NCI-H2196 (cell line): ENCODE results near the gene ALDH8A1.

Source experiments
- DNase-seq: peaks from one replicate; lab custom pipeline; 2025; ENCODE audit not compliant: unreplicated experiment; lab: John Stamatoyannopoulos, UW

ALDH8A1 gene

GRCh38 chr6:134949927-134950326, at the start of gene ALDH8A1:
Gene ALDH8A1 (minus strand): TSS chr6:134950101. CDS start chr6:134950053, 48 bp downstream.
- DNase-seq, result no peak

GRCh38 chr6:134999107-134999506, 49.2 kb upstream of the ALDH8A1 start:
- DNase-seq, result no peak

GRCh38 chr6:134997133-134997995, 47.5 kb upstream of the ALDH8A1 start:
- DNase-seq, result no peak

- peak; percentile 2 for DNase-seq
Observed at GRCh38 chr6:134995536-134995935, 45.6 kb upstream of the ALDH8A1 start.

GRCh38 chr6:134994431-134994830, 44.5 kb upstream of the ALDH8A1 start:
- no peak for DNase-seq

- DNase-seq, result no peak
Observed at GRCh38 chr6:134992155-134992554, 42.3 kb upstream of the ALDH8A1 start.

- no peak for DNase-seq
Observed at GRCh38 chr6:134990262-134990661, 40.4 kb upstream of the ALDH8A1 start.

- no peak for DNase-seq
Observed at GRCh38 chr6:134984821-134985220, 34.9 kb upstream of the ALDH8A1 start.

- no peak for DNase-seq
Observed at GRCh38 chr6:134983823-134984222, 33.9 kb upstream of the ALDH8A1 start.

GRCh38 chr6:134982161-134982560, 32.3 kb upstream of the ALDH8A1 start:
- no peak for DNase-seq

GRCh38 chr6:134980846-134981245, 30.9 kb upstream of the ALDH8A1 start:
- no peak for DNase-seq

- no peak for DNase-seq
Observed at GRCh38 chr6:134979142-134979541, 29.2 kb upstream of the ALDH8A1 start.

GRCh38 chr6:134974370-134974769, 24.5 kb upstream of the ALDH8A1 start:
- DNase-seq, result no peak

GRCh38 chr6:134967711-134968110, 17.8 kb upstream of the ALDH8A1 start:
- DNase-seq, result no peak

- no peak for DNase-seq
Observed at GRCh38 chr6:134964451-134965203, 14.7 kb upstream of the ALDH8A1 start.

- no peak for DNase-seq
Observed at GRCh38 chr6:134962421-134962820, 12.5 kb upstream of the ALDH8A1 start.

- DNase-seq, result no peak
Observed at GRCh38 chr6:134961366-134961765, 11.5 kb upstream of the ALDH8A1 start.

GRCh38 chr6:134959603-134960002, 9.7 kb upstream of the ALDH8A1 start:
- DNase-seq, result no peak

- no peak for DNase-seq
Observed at GRCh38 chr6:134956676-134957075, 6.8 kb upstream of the ALDH8A1 start.

- DNase-seq, result no peak
Observed at GRCh38 chr6:134956032-134956431, 6.1 kb upstream of the ALDH8A1 start.

GRCh38 chr6:134954272-134955000, 4.5 kb upstream of the ALDH8A1 start:
- no peak for DNase-seq
